ENCODE measurements around the gene NLRC5.

DNA sequence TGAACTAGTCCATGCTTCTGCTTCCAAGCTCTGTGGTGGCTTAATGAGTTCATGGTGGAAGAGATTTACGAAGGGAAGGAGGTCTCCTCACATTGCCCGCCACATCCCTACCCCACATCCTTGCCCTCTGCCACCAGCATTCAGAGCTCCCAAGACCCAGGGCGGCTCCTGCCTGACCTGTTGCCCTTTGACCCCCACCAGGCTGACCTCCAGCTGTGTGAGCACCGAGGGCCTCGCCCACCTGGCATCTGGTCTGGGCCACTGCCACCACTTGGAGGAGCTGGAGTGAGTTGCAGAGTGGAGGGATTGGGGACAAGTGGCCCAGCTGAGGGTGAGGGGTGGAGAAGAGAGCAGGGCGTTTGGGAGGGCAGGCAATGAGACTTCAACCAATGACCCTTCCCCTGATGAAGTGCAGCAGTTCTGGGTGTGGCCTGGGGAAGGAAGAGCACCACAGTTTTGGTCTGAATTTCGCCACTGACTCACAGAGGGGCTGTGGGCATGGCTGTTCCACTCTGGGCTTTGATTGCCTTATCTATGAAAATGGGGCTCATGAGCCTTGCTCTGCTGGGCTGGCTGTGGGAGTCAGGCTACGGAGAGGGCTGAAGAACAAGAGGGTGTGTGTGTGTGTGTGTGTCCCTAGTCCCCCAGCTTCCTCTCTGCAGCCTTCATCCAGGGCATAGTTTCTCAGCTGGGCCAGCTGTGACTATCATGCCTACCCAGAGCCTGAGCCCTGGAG is 80.4 kb downstream of the NLRC5 start:
- TF ChIP-seq, protein P1, sequence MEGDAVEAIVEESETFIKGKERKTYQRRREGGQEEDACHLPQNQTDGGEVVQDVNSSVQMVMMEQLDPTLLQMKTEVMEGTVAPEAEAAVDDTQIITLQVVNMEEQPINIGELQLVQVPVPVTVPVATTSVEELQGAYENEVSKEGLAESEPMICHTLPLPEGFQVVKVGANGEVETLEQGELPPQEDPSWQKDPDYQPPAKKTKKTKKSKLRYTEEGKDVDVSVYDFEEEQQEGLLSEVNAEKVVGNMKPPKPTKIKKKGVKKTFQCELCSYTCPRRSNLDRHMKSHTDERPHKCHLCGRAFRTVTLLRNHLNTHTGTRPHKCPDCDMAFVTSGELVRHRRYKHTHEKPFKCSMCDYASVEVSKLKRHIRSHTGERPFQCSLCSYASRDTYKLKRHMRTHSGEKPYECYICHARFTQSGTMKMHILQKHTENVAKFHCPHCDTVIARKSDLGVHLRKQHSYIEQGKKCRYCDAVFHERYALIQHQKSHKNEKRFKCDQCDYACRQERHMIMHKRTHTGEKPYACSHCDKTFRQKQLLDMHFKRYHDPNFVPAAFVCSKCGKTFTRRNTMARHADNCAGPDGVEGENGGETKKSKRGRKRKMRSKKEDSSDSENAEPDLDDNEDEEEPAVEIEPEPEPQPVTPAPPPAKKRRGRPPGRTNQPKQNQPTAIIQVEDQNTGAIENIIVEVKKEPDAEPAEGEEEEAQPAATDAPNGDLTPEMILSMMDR (IDR thresholded peaks at IDR 0.05) = no peak
- TF ChIP-seq EP300 (IDR thresholded peaks at IDR 0.05) (no peak), POLR2A (IDR thresholded peaks at IDR 0.05; ENCODE audit: low read depth) (no peak)

Data from esophagus muscularis mucosa (tissue), 4 donors.